ENCODE measurements around the gene STK31.

STK31 gene

DNA sequence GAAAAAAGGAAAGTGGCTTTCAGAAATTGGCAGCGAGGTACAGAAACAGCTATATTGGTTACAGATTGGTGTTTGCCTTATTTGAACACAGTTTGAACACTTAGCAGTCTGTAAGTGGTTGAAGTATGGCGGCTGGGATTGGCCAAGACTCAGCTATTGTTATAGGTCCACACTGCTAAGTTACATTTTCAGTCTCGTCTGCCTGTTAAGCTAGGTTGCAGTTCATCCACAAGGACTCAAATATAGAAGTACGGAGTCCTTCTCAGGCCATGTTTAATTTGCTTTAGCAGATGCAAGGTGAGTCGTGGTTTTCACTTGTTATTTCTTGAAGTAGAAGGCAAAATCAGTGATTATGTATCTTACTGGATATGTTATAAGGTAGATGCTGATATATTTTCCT is 73.1 kb downstream of the STK31 start:
- no peak overlapping the region for H2BK12ac ChIP-seq (ENCODE audit: low read length)
- no peak overlapping the region for H4K8ac ChIP-seq (ENCODE audit: low read depth, low read length)
- H3K14ac ChIP-seq (ENCODE audit: low read length) = no peak overlapping the region
- no peak overlapping the region for H3K27ac ChIP-seq (ENCODE audit: low read depth, low read length)
- no peak for DNase-seq
- no peak overlapping the region for H3K4ac ChIP-seq (ENCODE audit: low read depth, low read length)
- H3K4me1 ChIP-seq (ENCODE audit: control insufficient read depth in 1 of 2, insufficient read depth in 2 of 2, low read length in 2 of 2) = no peaks in the 10 kb centered on the region
- no peak overlapping the region for H2AK5ac ChIP-seq (ENCODE audit: low read length)
- no peak overlapping the region for H3K9ac ChIP-seq (ENCODE audit: low read length)
- H4K12ac ChIP-seq (ENCODE audit: low read depth, low read length) = no peak overlapping the region
- H3K4me3 ChIP-seq (ENCODE audit: low read depth, low read length) = no peak overlapping the region
- no peak overlapping the region for H3K4me2 ChIP-seq (ENCODE audit: low read length)
- H2BK120ac ChIP-seq (ENCODE audit: insufficient read depth, low read length, poor library complexity) = no peak overlapping the region
- no peaks in the 10 kb centered on the region for H3K36me3 ChIP-seq (ENCODE audit: control insufficient read depth in 1 of 2, insufficient read depth in 2 of 2, low read length in 2 of 2)
- no peak overlapping the region for H4K91ac ChIP-seq (ENCODE audit: low read depth, low read length)
- H3K23ac ChIP-seq (ENCODE audit: low read length) = no peak overlapping the region
- no peaks in the 10 kb centered on the region for H3K79me2 ChIP-seq (ENCODE audit: control insufficient read depth, insufficient read depth, low read length, poor library complexity)
- no peaks in the 10 kb centered on the region for H3K79me1 ChIP-seq (ENCODE audit: low read length)
- H3K9me3 ChIP-seq (ENCODE audit: insufficient read depth, low read depth, low read length) = peaks cover 6% of the 10 kb centered on the region
- H2BK5ac ChIP-seq (ENCODE audit: low read depth, low read length, poor library complexity) = no peak overlapping the region
- H3K18ac ChIP-seq (ENCODE audit: low read length) = no peak overlapping the region
- H3K27me3 ChIP-seq (ENCODE audit: insufficient read depth, low read length) = no peaks in the 10 kb centered on the region
- no CpG with 5 or more reads among the region's 5 CpGs for WGBS (ENCODE audit: extremely low coverage, insufficient coverage, insufficient read length)
- H2AFZ ChIP-seq (ENCODE audit: insufficient read depth, low read length, poor library complexity) = no peak overlapping the region

DNA sequence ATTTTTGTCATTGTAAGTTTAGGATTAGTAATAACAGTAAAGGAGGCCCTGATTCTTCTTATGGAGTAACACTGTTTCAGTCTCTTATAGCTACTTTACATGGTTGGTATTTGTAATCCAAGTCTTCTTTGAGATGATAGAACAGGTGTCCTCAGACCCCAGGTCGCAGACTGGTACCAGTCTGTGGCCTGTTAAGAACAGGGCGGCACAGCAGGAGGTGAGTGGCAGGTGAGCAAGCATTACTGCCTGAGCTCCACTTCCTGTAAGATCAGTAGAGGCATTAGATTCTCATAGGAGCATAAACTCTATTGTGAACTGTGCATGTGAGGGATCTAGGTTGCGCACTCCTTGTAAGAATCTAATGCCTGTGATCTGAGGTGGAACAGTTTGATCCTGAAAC is 77.3 kb downstream of the STK31 start:
- H3K79me2 ChIP-seq (ENCODE audit: control insufficient read depth, insufficient read depth, low read length, poor library complexity) = no peaks in the 10 kb centered on the region
- WGBS (ENCODE audit: extremely low coverage, insufficient coverage, insufficient read length) = no CpG with 5 or more reads among the region's 3 CpGs
- H3K27ac ChIP-seq (ENCODE audit: low read depth, low read length) = no peak overlapping the region

DNA sequence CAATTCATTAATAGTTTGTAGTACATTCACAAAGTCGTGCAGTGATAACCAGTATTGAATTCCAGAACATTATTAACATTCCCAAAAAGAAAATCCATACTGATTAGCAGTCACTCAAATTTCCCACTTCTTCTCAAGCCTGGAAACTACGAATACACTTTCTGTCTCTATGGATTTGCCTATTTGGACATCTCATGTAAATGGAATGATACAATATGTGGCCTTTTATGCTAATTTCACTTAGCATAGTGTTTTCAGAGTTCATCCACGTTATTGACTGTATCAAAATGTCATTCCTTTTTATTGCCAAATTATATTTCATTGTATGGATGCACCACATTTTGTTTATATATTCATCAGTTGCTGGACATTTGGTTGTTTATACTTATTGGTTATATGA is 78.8 kb downstream of the STK31 start:
- no peak overlapping the region for H4K91ac ChIP-seq (ENCODE audit: low read depth, low read length)
- no peak for DNase-seq
- no CpG with 5 or more reads among the region's 3 CpGs for WGBS (ENCODE audit: extremely low coverage, insufficient coverage, insufficient read length)

More for the DNA sequence above, 77.3 kb downstream of the STK31 start:
- no peak overlapping the region for H3K9ac ChIP-seq (ENCODE audit: low read length)
- H4K91ac ChIP-seq (ENCODE audit: low read depth, low read length) = no peak overlapping the region
- H2BK5ac ChIP-seq (ENCODE audit: low read depth, low read length, poor library complexity) = no peak overlapping the region
- no peak overlapping the region for H3K18ac ChIP-seq (ENCODE audit: low read length)
- no peak overlapping the region for H3K4ac ChIP-seq (ENCODE audit: low read depth, low read length)
- no peak overlapping the region for H2BK120ac ChIP-seq (ENCODE audit: insufficient read depth, low read length, poor library complexity)
- no peak overlapping the region for H3K14ac ChIP-seq (ENCODE audit: low read length)
- no peaks in the 10 kb centered on the region for H3K4me1 ChIP-seq (ENCODE audit: control insufficient read depth in 1 of 2, insufficient read depth in 2 of 2, low read length in 2 of 2)
- H3K4me3 ChIP-seq (ENCODE audit: low read depth, low read length) = no peak overlapping the region
- H2BK12ac ChIP-seq (ENCODE audit: low read length) = no peak overlapping the region
- H4K8ac ChIP-seq (ENCODE audit: low read depth, low read length) = no peak overlapping the region
- no peaks in the 10 kb centered on the region for H3K79me1 ChIP-seq (ENCODE audit: low read length)
- no peak overlapping the region for H2AK5ac ChIP-seq (ENCODE audit: low read length)
- H3K23ac ChIP-seq (ENCODE audit: low read length) = no peak overlapping the region
- no peak overlapping the region for H4K12ac ChIP-seq (ENCODE audit: low read depth, low read length)
- no peaks in the 10 kb centered on the region for H3K36me3 ChIP-seq (ENCODE audit: control insufficient read depth in 1 of 2, insufficient read depth in 2 of 2, low read length in 2 of 2)
- no peak for DNase-seq
- H3K4me2 ChIP-seq (ENCODE audit: low read length) = no peak overlapping the region
- H3K27me3 ChIP-seq (ENCODE audit: insufficient read depth, low read length) = no peaks in the 10 kb centered on the region
- no peak overlapping the region for H2AFZ ChIP-seq (ENCODE audit: insufficient read depth, low read length, poor library complexity)
- H3K9me3 ChIP-seq (ENCODE audit: insufficient read depth, low read depth, low read length) = no peaks in the 10 kb centered on the region

GRCh38 chr7:23791721-23792120 is 81.7 kb downstream of the STK31 start:
- Histone ChIP-seq H2BK5ac (ENCODE audit: low read depth, low read length, poor library complexity) (no peak overlapping the region), H3K23ac (ENCODE audit: low read length) (no peak overlapping the region), H2BK120ac (ENCODE audit: insufficient read depth, low read length, poor library complexity) (no peak overlapping the region), H3K4me1 (ENCODE audit: control insufficient read depth in 1 of 2, insufficient read depth in 2 of 2, low read length in 2 of 2) (no peaks in the 10 kb centered on the region), H2AK5ac (ENCODE audit: low read length) (no peak overlapping the region), H4K8ac (ENCODE audit: low read depth, low read length) (no peak overlapping the region), H3K4me3 (ENCODE audit: low read depth, low read length) (no peak overlapping the region), H4K12ac (ENCODE audit: low read depth, low read length) (no peak overlapping the region), H3K14ac (ENCODE audit: low read length) (no peak overlapping the region), H2AFZ (ENCODE audit: insufficient read depth, low read length, poor library complexity) (no peak overlapping the region), H3K9ac (ENCODE audit: low read length) (no peak overlapping the region), H3K4ac (ENCODE audit: low read depth, low read length) (no peak overlapping the region), H3K4me2 (ENCODE audit: low read length) (no peak overlapping the region), H3K27me3 (ENCODE audit: insufficient read depth, low read length) (no peaks in the 10 kb centered on the region), H3K79me1 (ENCODE audit: low read length) (no peaks in the 10 kb centered on the region), H3K18ac (ENCODE audit: low read length) (no peak overlapping the region), H3K79me2 (ENCODE audit: control insufficient read depth, insufficient read depth, low read length, poor library complexity) (no peaks in the 10 kb centered on the region), H3K9me3 (ENCODE audit: insufficient read depth, low read depth, low read length) (peaks cover 7% of the 10 kb centered on the region), H2BK12ac (ENCODE audit: low read length) (no peak overlapping the region), H3K27ac (ENCODE audit: low read depth, low read length) (no peak overlapping the region), H4K91ac (ENCODE audit: low read depth, low read length) (no peak overlapping the region), H3K36me3 (ENCODE audit: control insufficient read depth in 1 of 2, insufficient read depth in 2 of 2, low read length in 2 of 2) (no peaks in the 10 kb centered on the region)
- DNase-seq = no peak

More for the DNA sequence above, 78.8 kb downstream of the STK31 start:
- Histone ChIP-seq H3K27ac (ENCODE audit: low read depth, low read length) (no peak overlapping the region), H3K4me2 (ENCODE audit: low read length) (no peak overlapping the region), H2AK5ac (ENCODE audit: low read length) (no peak overlapping the region), H3K79me1 (ENCODE audit: low read length) (no peaks in the 10 kb centered on the region), H2BK12ac (ENCODE audit: low read length) (no peak overlapping the region), H2AFZ (ENCODE audit: insufficient read depth, low read length, poor library complexity) (no peak overlapping the region), H3K4me3 (ENCODE audit: low read depth, low read length) (no peak overlapping the region), H3K23ac (ENCODE audit: low read length) (no peak overlapping the region), H3K4ac (ENCODE audit: low read depth, low read length) (no peak overlapping the region), H3K14ac (ENCODE audit: low read length) (no peak overlapping the region), H4K12ac (ENCODE audit: low read depth, low read length) (no peak overlapping the region), H3K36me3 (ENCODE audit: control insufficient read depth in 1 of 2, insufficient read depth in 2 of 2, low read length in 2 of 2) (no peaks in the 10 kb centered on the region), H2BK120ac (ENCODE audit: insufficient read depth, low read length, poor library complexity) (no peak overlapping the region), H3K18ac (ENCODE audit: low read length) (no peak overlapping the region), H2BK5ac (ENCODE audit: low read depth, low read length, poor library complexity) (no peak overlapping the region), H3K4me1 (ENCODE audit: control insufficient read depth in 1 of 2, insufficient read depth in 2 of 2, low read length in 2 of 2) (no peaks in the 10 kb centered on the region), H3K9ac (ENCODE audit: low read length) (no peak overlapping the region), H4K8ac (ENCODE audit: low read depth, low read length) (no peak overlapping the region), H3K27me3 (ENCODE audit: insufficient read depth, low read length) (no peaks in the 10 kb centered on the region), H3K9me3 (ENCODE audit: insufficient read depth, low read depth, low read length) (no peaks in the 10 kb centered on the region), H3K79me2 (ENCODE audit: control insufficient read depth, insufficient read depth, low read length, poor library complexity) (no peaks in the 10 kb centered on the region)
